OCI-LY7 (cell line): ENCODE measurements around the gene GSE1. TPM values are rescaled to one million over a fixed set of nuclear protein-coding genes. Genes with fewer than 3 reads are reported as not detected.

Experiments used
- BruUV-seq: library from RNA; stranded (reverse); fragments of 400-500 nt; replicated peaks from 2 replicates; lab custom pipeline; 2021; lab: Mats Ljungman, UMichigan
- CTCF ChIA-PET: fragments of 300-600 bp; sonication (Branson Sonifier 250); formaldehyde crosslinking; loops from one replicate; lab custom pipeline; 2022; ENCODE audit warnings: antibody characterized with exemption; ENCODE audit not compliant: unreplicated experiment; lab: Charles Lee
- POLR2A ChIA-PET: fragments of 300-600 bp; sonication (Branson Sonifier 250); formaldehyde crosslinking; loops from one replicate; lab custom pipeline; 2022; ENCODE audit warnings: antibody characterized with exemption; lab: Charles Lee
- DNase-seq: peaks from one replicate; pipeline ENCODE4 v3.0.0-alpha.2; 2015; ENCODE audit warnings: low spot score
- H2AFZ ChIP-seq: fragments of 200-600 bp; sonication (generic), shearing (Covaris generic); 2 replicates; pipeline ENCODE4 v1.6.1; 2014; ENCODE audit warnings: mild to moderate bottlenecking, antibody characterized with exemption, low read length, moderate library complexity
- H3K27ac ChIP-seq: fragments of 200-600 bp; sonication (generic); 2 replicates; pipeline ENCODE4 v1.5.1; 2014; ENCODE audit warnings: mixed run types, low read depth, mild to moderate bottlenecking, moderate library complexity, low read length, inconsistent platforms; ENCODE audit not compliant: poor library complexity, severe bottlenecking
- H3K36me3 ChIP-seq: fragments of 200-600 bp; sonication (generic); 2 replicates; pipeline ENCODE4 v1.6.1; 2014; ENCODE audit warnings: mild to moderate bottlenecking, antibody characterized with exemption, low read length, moderate library complexity, mixed read lengths; ENCODE audit not compliant: insufficient read depth
- H3K4me1 ChIP-seq: fragments of 200-600 bp; sonication (generic); 2 replicates; pipeline ENCODE4 v1.5.1; 2014; ENCODE audit warnings: mild to moderate bottlenecking, low read length; ENCODE audit not compliant: insufficient read depth, poor library complexity, severe bottlenecking
- H3K4me2 ChIP-seq: fragments of 200-600 bp; sonication (generic); 2 replicates; pipeline ENCODE4 v1.6.1; 2014; ENCODE audit warnings: mild to moderate bottlenecking, low read length
- H3K4me3 ChIP-seq: fragments of 200-600 bp; sonication (generic); 2 replicates; pipeline ENCODE4 v1.5.1; 2014; ENCODE audit warnings: mild to moderate bottlenecking, low read depth, low read length; ENCODE audit not compliant: poor library complexity, severe bottlenecking
- H3K79me2 ChIP-seq: fragments of 200-600 bp; sonication (generic); 2 replicates; pipeline ENCODE4 v1.6.1; 2016; ENCODE audit warnings: low read depth, mild to moderate bottlenecking, low read length, moderate library complexity, mixed read lengths; ENCODE audit not compliant: insufficient read depth
- H3K9me2 ChIP-seq: fragments of 200-600 bp; sonication (generic); 2 replicates; pipeline ENCODE4 v1.6.1; 2016; ENCODE audit warnings: mild to moderate bottlenecking, low read length, mixed read lengths; ENCODE audit not compliant: insufficient read depth
- H3K9me3 ChIP-seq: fragments of 200-600 bp; sonication (generic); 2 replicates; pipeline ENCODE4 v1.6.1; 2014; ENCODE audit warnings: mild to moderate bottlenecking, mixed run types, low read length, mixed read lengths
- H4K20me1 ChIP-seq: fragments of 200-600 bp; sonication (generic); 2 replicates; pipeline ENCODE4 v1.6.1; 2014; ENCODE audit warnings: mild to moderate bottlenecking, antibody characterized with exemption, low read length, moderate library complexity, mixed read lengths; ENCODE audit not compliant: insufficient read depth
- CTCF ChIP-seq: fragments of 200-600 bp; sonication (generic); conservative IDR thresholded peaks from 2 replicates; pipeline ENCODE4 v1.5.1; 2014; ENCODE audit warnings: mild to moderate bottlenecking, antibody characterized with exemption, low read length, moderate library complexity, mixed read lengths
- EZH2phosphoT487 ChIP-seq: fragments of 200-600 bp; sonication (generic); IDR thresholded peaks from 2 replicates; pipeline ENCODE4 v1.6.1; 2018; ENCODE audit warnings: low read depth, borderline replicate concordance, mild to moderate bottlenecking, mixed run types, antibody characterized with exemption, low read length, moderate library complexity, mixed read lengths
- intact Hi-C: fragments of 100-400 bp; cut with micrococcal nuclease; formaldehyde crosslinking; loops from one replicate; pipeline ENCODE4 v1.10.0; 2022; ENCODE audit not compliant: unreplicated experiment
- total RNA-seq, 2 experiments: library from RNA; depleted of rRNA in 1 of 2; stranded (reverse); fragments of >200 nt in 1 of 2; shearing (Covaris generic) in 1 of 2; gene quantifications; 2 replicates each; pipeline ENCODE4 v1.2.3, GENCODE V29; 2014 to 2022

Gene GSE1
- total RNA-seq, 2 experiments from 2014 or later: 30.9 to 66.6 TPM

- Histone ChIP-seq H3K9me2 (no peaks in the 10 kb centered on the region), H3K27ac (no peak overlapping the region), H3K4me1 (peaks cover 11% of the 10 kb centered on the region), H3K4me2 (no peak overlapping the region), H3K36me3 (no peaks in the 10 kb centered on the region), H3K9me3 (no peaks in the 10 kb centered on the region), H2AFZ (no peak overlapping the region), H3K79me2 (no peaks in the 10 kb centered on the region), H3K4me3 (no peak overlapping the region), H4K20me1 (no peaks in the 10 kb centered on the region)
- ChIA-PET POLR2A (no interaction called here), CTCF (no interaction called here)
- intact Hi-C loops: no loop called here
- no peak for TF ChIP-seq EZH2phosphoT487
- TF ChIP-seq CTCF: no peak
- no TSS peak for BruUV-seq
- DNase-seq: no peak
Measured at GRCh38 chr16:85594273-85594977, 18.7 kb upstream of the GSE1 start.

GRCh38 chr16:85594978-85595661, 18.0 kb upstream of the GSE1 start:
- Histone ChIP-seq H2AFZ (no peak overlapping the region), H3K9me3 (no peaks in the 10 kb centered on the region), H3K27ac (no peak overlapping the region), H3K9me2 (no peaks in the 10 kb centered on the region), H3K4me2 (no peak overlapping the region), H4K20me1 (no peaks in the 10 kb centered on the region), H3K4me1 (peaks cover 18% of the 10 kb centered on the region), H3K4me3 (no peak overlapping the region), H3K79me2 (no peaks in the 10 kb centered on the region), H3K36me3 (no peaks in the 10 kb centered on the region)
- intact Hi-C loops: no loop called here
- POLR2A ChIA-PET: no interaction called here
- CTCF ChIA-PET: no interaction called here
- BruUV-seq: no TSS peak
- DNase-seq: no peak
- TF ChIP-seq CTCF (no peak), EZH2phosphoT487 (no peak)
